ENCODE results near the gene LSP1.

- TF ChIP-seq CTCF (IDR thresholded peaks at IDR 0.05) (no peak), POLR2A (IDR thresholded peaks at IDR 0.05) (no peak)
Measured at GRCh38 chr11:1847006-1847735, 5.7 kb upstream of the LSP1 start.

Measured in stomach (tissue), 4 donors.